Gastroesophageal sphincter (tissue), 4 donors: Measurements from ENCODE around the gene LPCAT4. TPM values are rescaled to one million over a fixed set of nuclear protein-coding genes. Genes with fewer than 3 reads are reported as not detected.
"Not testable (repeated sequence)": the region's sequence is repeated elsewhere in the genome, so short reads cannot be mapped to it uniquely, and the experiment has no call there.

Experiments used
- ATAC-seq: fragments of 150-250 bp; one replicate; pipeline ENCODE4 v1.9.1; 2016; ENCODE audit warnings: mild to moderate bottlenecking, moderate library complexity
- H3K27ac ChIP-seq, 4 donors: fragments of 200-600 bp; sonication (generic) in 3 of 4; 1 replicate in 3 of 4; 2 replicates in 1 of 4; pipeline ENCODE4 v1.5.1; 2016 to 2019
- H3K27me3 ChIP-seq: fragments of 200-600 bp; sonication (generic); one replicate; pipeline ENCODE4 v1.5.1; 2019
- H3K36me3 ChIP-seq, 2 donors: fragments of 200-600 bp; sonication (generic); one replicate each; pipeline ENCODE4 v1.5.1; 2019; ENCODE audit warnings: control low read depth in 1 of 2
- H3K4me1 ChIP-seq, 3 donors: fragments of 200-600 bp; sonication (generic); 1 replicate in 2 of 3; 2 replicates in 1 of 3; pipeline ENCODE4 v1.5.1; 2016 to 2019; ENCODE audit warnings: control low read depth in 2 of 3
- H3K4me3 ChIP-seq, 2 donors: fragments of 200-600 bp; sonication (generic); one replicate each; pipeline ENCODE4 v1.5.1; 2019; ENCODE audit warnings: mild to moderate bottlenecking in 1 of 2, moderate library complexity in 1 of 2
- H3K9me3 ChIP-seq, 3 donors: fragments of 200-600 bp; sonication (generic); one replicate each; pipeline ENCODE4 v1.5.1; 2017 to 2019; ENCODE audit warnings: control low read depth in 2 of 3
- CTCF ChIP-seq, 4 experiments: fragments of 200-600 bp in 2 of 4; fragments of 450-650 bp in 2 of 4; sonication (generic) in 1 of 4; IDR thresholded peaks; one replicate each; pipeline ENCODE4 v1.5.1; 2017 to 2019; ENCODE audit warnings: antibody characterized with exemption in 4 of 4, mild to moderate bottlenecking in 2 of 4, moderate library complexity in 2 of 4
- EP300 ChIP-seq: sonication (generic); formaldehyde crosslinking; IDR thresholded peaks from one replicate; pipeline ENCODE4 v1.6.1; 2017; ENCODE audit warnings: antibody characterized with exemption, mild to moderate bottlenecking
- POLR2A ChIP-seq, 2 donors: fragments of 450-650 bp; IDR thresholded peaks; one replicate each; pipeline ENCODE4 v1.6.1; 2017; ENCODE audit warnings: antibody characterized with exemption in 2 of 2, mild to moderate bottlenecking in 2 of 2, moderate library complexity in 1 of 2
- POLR2AphosphoS5 ChIP-seq: sonication (generic); formaldehyde crosslinking; IDR thresholded peaks from one replicate; pipeline ENCODE4 v1.6.1; 2017; ENCODE audit warnings: antibody characterized with exemption
- WGBS, 2 donors: methylation state at CpG; one replicate each; pipeline ENCODE4 v1.1.5; 2018; ENCODE audit warnings: low coverage in 1 of 2; 5-methylcytosine and 5-hydroxymethylcytosine counted together
- total RNA-seq, 4 donors: library from RNA; depleted of rRNA; stranded (reverse); fragments of >200 nt; gene quantifications; one replicate each; pipeline ENCODE4 v1.1.0, GENCODE V29; 2016

Gene LPCAT4
- total RNA-seq, 4 donors from 2014 or later, result 6.8 to 13.5 (median 10.7) TPM

DNA sequence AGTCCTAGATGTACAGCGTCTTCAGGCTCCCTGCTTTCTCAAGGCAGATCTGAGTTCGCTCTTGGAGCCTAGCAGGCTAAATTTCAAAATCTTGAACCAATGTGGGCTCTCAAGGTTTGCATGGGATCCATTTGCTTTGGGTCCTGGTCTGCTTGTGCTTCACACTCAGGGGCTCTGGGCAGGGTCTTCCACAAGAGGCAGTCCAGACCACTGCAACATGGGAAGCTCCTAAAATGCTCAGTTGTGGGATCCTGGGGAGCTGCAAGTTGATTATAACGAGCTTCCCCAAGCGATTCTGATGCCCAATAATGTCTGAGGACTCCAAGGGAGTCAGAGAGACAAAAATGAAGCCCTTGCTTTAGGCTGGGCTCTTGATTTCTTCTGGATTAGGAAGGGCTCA is 17.2 kb downstream of the LPCAT4 start:
- peaks cover 0 to 5% of the 10 kb centered on the region in 2 donors for H3K36me3 ChIP-seq
- WGBS, 2 donors, result 83% methylated on average over 2 of the region's 4 CpGs; no CpG with 5 or more reads in 1 of the 2 donors
- H3K9me3 ChIP-seq, result no peaks in the 10 kb centered on the region
- H3K27me3 ChIP-seq, result no peaks in the 10 kb centered on the region
- H3K27ac ChIP-seq, result no peak overlapping the region
- no peaks in the 10 kb centered on the region for H3K4me1 ChIP-seq
- TF ChIP-seq CTCF (IDR thresholded peaks at IDR 0.05) (no peak), POLR2AphosphoS5 (no peak), POLR2A (IDR thresholded peaks at IDR 0.05) (no peak), EP300 (no peak)
- ATAC-seq, result no peak
- H3K4me3 ChIP-seq, result no peak overlapping the region

DNA sequence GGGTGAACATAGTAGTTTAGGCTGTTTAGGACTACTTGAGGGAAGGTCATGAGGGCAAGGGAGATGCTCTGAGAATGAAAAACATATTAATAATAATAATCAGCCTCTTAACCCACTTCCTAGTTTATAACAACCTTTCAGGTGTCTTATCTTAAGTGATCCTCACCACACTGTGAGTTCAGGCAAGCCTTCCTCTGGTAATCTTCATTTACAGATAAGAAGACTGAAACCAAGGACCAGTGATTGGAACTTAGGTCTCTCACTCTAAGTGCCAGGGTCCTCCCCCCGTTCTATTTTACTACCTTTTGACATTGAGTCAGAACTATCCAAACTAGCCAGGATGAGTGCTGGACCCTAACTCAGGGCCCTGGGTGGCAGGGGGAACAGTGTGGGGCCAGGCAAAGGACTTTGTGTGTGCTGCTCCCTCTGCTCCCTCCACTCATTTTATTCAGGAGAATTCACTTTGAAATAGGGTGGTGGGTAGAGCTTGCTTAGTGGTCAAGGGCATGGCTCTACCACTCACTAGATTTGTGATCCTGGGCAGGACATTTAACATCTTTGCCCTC is 18.2 kb downstream of the LPCAT4 start:
- Histone ChIP-seq H3K4me1 (no peaks in the 10 kb centered on the region), H3K9me3 (no peaks in the 10 kb centered on the region), H3K27me3 (no peaks in the 10 kb centered on the region), H3K36me3 (no peaks in the 10 kb centered on the region), H3K4me3 (no peak overlapping the region), H3K27ac (no peak overlapping the region)
- WGBS, 2 donors, result 75 to 78% methylated on average over 1 of the region's 1 CpG
- ATAC-seq, result no peak
- TF ChIP-seq POLR2A (IDR thresholded peaks at IDR 0.05), result no peak
- TF ChIP-seq CTCF (IDR thresholded peaks at IDR 0.05), result no peak
- TF ChIP-seq EP300, result no peak
- TF ChIP-seq POLR2AphosphoS5, result no peak

DNA sequence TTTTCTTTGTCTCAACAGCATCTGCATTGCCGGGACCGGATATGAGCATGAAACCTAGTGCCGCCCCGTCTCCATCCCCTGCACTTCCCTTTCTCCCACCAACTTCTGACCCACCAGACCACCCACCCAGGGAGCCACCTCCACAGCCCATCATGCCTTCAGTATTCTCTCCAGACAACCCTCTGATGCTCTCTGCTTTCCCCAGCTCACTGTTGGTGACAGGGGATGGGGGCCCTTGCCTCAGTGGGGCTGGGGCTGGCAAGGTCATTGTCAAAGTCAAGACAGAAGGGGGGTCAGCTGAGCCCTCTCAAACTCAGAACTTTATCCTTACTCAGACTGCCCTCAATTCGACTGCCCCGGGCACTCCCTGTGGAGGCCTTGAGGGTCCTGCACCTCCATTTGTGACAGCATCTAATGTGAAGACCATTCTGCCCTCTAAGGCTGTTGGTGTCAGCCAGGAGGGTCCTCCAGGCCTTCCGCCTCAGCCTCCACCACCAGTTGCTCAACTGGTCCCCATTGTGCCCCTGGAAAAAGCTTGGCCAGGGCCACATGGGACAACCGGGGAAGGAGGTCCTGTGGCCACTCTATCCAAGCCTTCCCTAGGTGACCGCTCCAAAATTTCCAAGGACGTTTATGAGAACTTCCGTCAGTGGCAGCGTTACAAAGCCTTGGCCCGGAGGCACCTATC is 18.9 kb downstream of the LPCAT4 start:
- H3K36me3 ChIP-seq, result no peaks in the 10 kb centered on the region
- TF ChIP-seq POLR2AphosphoS5, result no peak
- TF ChIP-seq EP300, result no peak
- no peak for TF ChIP-seq POLR2A (IDR thresholded peaks at IDR 0.05)
- TF ChIP-seq CTCF (IDR thresholded peaks at IDR 0.05), result no peak
- no peak for ATAC-seq
- H3K27me3 ChIP-seq, result no peaks in the 10 kb centered on the region
- no peaks in the 10 kb centered on the region for H3K9me3 ChIP-seq
- H3K4me3 ChIP-seq, result no peak overlapping the region
- H3K4me1 ChIP-seq, result no peaks in the 10 kb centered on the region
- WGBS, 2 donors, result 63 to 71% methylated on average over 4 to 7 of the region's 13 CpGs
- H3K27ac ChIP-seq, result no peak overlapping the region

GRCh38 chr15:34342737-34343575 is 24.0 kb downstream of the LPCAT4 start, which contains the start of the genes NOP10 and NUTM1:
TSS of gene NOP10 (minus strand) at chr15:34343136. CDS start at chr15:34343073, 63 bp downstream.
TSS of gene NUTM1 (plus strand) at chr15:34343315. CDS start at chr15:34343697, 382 bp downstream.
- Histone ChIP-seq H3K4me3 (peak within 1 kb of the TSS; percentile 68 to 87), H3K36me3 (peaks cover 0 to 24% of the 10 kb centered on the region in 2 donors), H3K9me3 (no peaks in the 10 kb centered on the region), H3K27ac (peak within 1 kb of the TSS; percentile 79 to 90 (median 87)), H3K27me3 (no peaks in the 10 kb centered on the region), H3K4me1 (peaks cover 0 to 36% (median 8%) of the 10 kb centered on the region in 3 donors)
- WGBS, 2 donors, result 1 to 2% methylated on average over 28 to 33 of the region's 38 CpGs
- peak; percentile 38 to 56 for TF ChIP-seq POLR2A (IDR thresholded peaks at IDR 0.05)
- TF ChIP-seq EP300, result no peak
- peak; percentile 88 for TF ChIP-seq POLR2AphosphoS5
- TF ChIP-seq CTCF (IDR thresholded peaks at IDR 0.05), result peak; percentile 93 to 97 (median 94)
- peak; percentile 95 for ATAC-seq

GRCh38 chr15:34342213-34342736 is 24.7 kb downstream of the LPCAT4 start:
- H3K27ac ChIP-seq, result peak overlapping the region; percentile 79 to 90 (median 87)
- 41% methylated on average over 26 of the region's 26 CpGs; no CpG with 5 or more reads in 1 of the 2 donors for WGBS, 2 donors
- not testable (repeated sequence) for ATAC-seq, H3K9me3 ChIP-seq, H3K27me3 ChIP-seq
- H3K4me3 ChIP-seq, result peak overlapping the region; percentile 68 to 87
- peaks cover 0 to 37% (median 8%) of the 10 kb centered on the region in 3 donors for H3K4me1 ChIP-seq
- peaks cover 0 to 24% of the 10 kb centered on the region in 2 donors for H3K36me3 ChIP-seq
